Measurements from ENCODE around the gene KLHL5. TPM values are rescaled to one million over a fixed set of nuclear protein-coding genes. Genes with fewer than 3 reads are reported as not detected.
A peak's percentile ranks its signal among the peaks of the same experiment; 100 is the strongest.

Gene KLHL5
- polyA plus RNA-seq, 3 donors = 16.7 to 32.2 (median 23.3) TPM

GRCh38 chr4:39039108-39039507 lies 22.9 kb upstream of the KLHL5 start:
- H3K27ac Mint-ChIP-seq = no peak overlapping the region
- no peaks in the 10 kb centered on the region for H4K20me1 ChIP-seq (ENCODE audit: insufficient read depth, low read length)
- peaks cover 25% of the 10 kb centered on the region for H3K4me1 Mint-ChIP-seq
- no peaks in the 10 kb centered on the region for H3K9me3 Mint-ChIP-seq
- peaks cover 18 to 19% of the 10 kb centered on the region in 2 donors for H3K4me1 ChIP-seq (ENCODE audit: control insufficient read depth in 1 of 2, insufficient read depth in 2 of 2, low read length in 2 of 2)
- no peak overlapping the region for H3K9ac ChIP-seq (ENCODE audit: insufficient read depth, low read length, poor library complexity, severe bottlenecking)
- no peak overlapping the region for H3K4me2 ChIP-seq (replicated peaks; ENCODE audit: extremely low read depth, low read length, poor library complexity, severe bottlenecking)
- intact Hi-C loops (cut with micrococcal nuclease) = no loop called here
- H3K36me3 ChIP-seq (replicated peaks in 1 of 2; ENCODE audit: control insufficient read depth in 1 of 2, insufficient read depth in 2 of 2, low read length in 2 of 2) = no peaks in the 10 kb centered on the region
- H3K4me3 Mint-ChIP-seq = no peak overlapping the region
- DNase-seq = no peak
- no peaks in the 10 kb centered on the region for H3K79me2 ChIP-seq (ENCODE audit: insufficient read depth, low read length)
- H2AFZ ChIP-seq (ENCODE audit: insufficient read depth, low read depth, low read length, poor library complexity, severe bottlenecking) = no peak overlapping the region
- no peak for TF ChIP-seq CTCF (IDR thresholded peaks at IDR 0.05)
- no peak overlapping the region for H3K27ac ChIP-seq (ENCODE audit: low read depth in 1 of 2, low read length in 2 of 2)
- H3K27me3 ChIP-seq (ENCODE audit: control insufficient read depth in 2 of 2, insufficient read depth in 2 of 2, low read length in 2 of 2) = no peaks in the 10 kb centered on the region
- H3K36me3 Mint-ChIP-seq = no peaks in the 10 kb centered on the region
- no peak overlapping the region for H3K4me3 ChIP-seq (replicated peaks in 1 of 3; ENCODE audit: low read depth in 2 of 3, low read length in 3 of 3)
- no peaks in the 10 kb centered on the region for H3K9me3 ChIP-seq (replicated peaks in 1 of 2; ENCODE audit: control insufficient read depth in 1 of 2, insufficient read depth in 1 of 2, low read length in 2 of 2)
- H3K27me3 Mint-ChIP-seq (ENCODE audit: low read depth in 3 of 3) = no peaks in the 10 kb centered on the region
- 92% methylated on average over 2 of the region's 3 CpGs for WGBS (ENCODE audit: insufficient coverage)

- WGBS (ENCODE audit: insufficient coverage) = 85% methylated on average over 1 of the region's 1 CpG
- peaks cover 41% of the 10 kb centered on the region for H3K4me1 Mint-ChIP-seq
- peak in 1 of 3 donors; percentile 9 for DNase-seq
- Histone ChIP-seq H3K4me3 (replicated peaks in 1 of 3; ENCODE audit: low read depth in 2 of 3, low read length in 3 of 3) (no peak overlapping the region), H4K20me1 (ENCODE audit: insufficient read depth, low read length) (peaks cover 10% of the 10 kb centered on the region), H3K27me3 (ENCODE audit: control insufficient read depth in 2 of 2, insufficient read depth in 2 of 2, low read length in 2 of 2) (no peaks in the 10 kb centered on the region), H3K9ac (ENCODE audit: insufficient read depth, low read length, poor library complexity, severe bottlenecking) (no peak overlapping the region), H3K4me2 (replicated peaks; ENCODE audit: extremely low read depth, low read length, poor library complexity, severe bottlenecking) (no peak overlapping the region), H3K27ac (ENCODE audit: low read depth in 1 of 2, low read length in 2 of 2) (no peak overlapping the region), H3K36me3 (replicated peaks in 1 of 2; ENCODE audit: control insufficient read depth in 1 of 2, insufficient read depth in 2 of 2, low read length in 2 of 2) (no peaks in the 10 kb centered on the region), H2AFZ (ENCODE audit: insufficient read depth, low read depth, low read length, poor library complexity, severe bottlenecking) (no peak overlapping the region), H3K79me2 (ENCODE audit: insufficient read depth, low read length) (no peaks in the 10 kb centered on the region), H3K9me3 (replicated peaks in 1 of 2; ENCODE audit: control insufficient read depth in 1 of 2, insufficient read depth in 1 of 2, low read length in 2 of 2) (no peaks in the 10 kb centered on the region), H3K4me1 (ENCODE audit: control insufficient read depth in 1 of 2, insufficient read depth in 2 of 2, low read length in 2 of 2) (peaks cover 33 to 42% of the 10 kb centered on the region in 2 donors)
- no peaks in the 10 kb centered on the region for H3K36me3 Mint-ChIP-seq
- H3K27ac Mint-ChIP-seq = peak overlapping the region in 4 of 7 donors; percentile 16 to 38 (median 28)
- intact Hi-C loops (cut with micrococcal nuclease) = loop anchor here in 1 of 2 donors (10.0 kb wide), 1 partner anchor 58 kb away; no protein-coding TSS in a partner anchor
- H3K27me3 Mint-ChIP-seq (ENCODE audit: low read depth in 3 of 3) = no peaks in the 10 kb centered on the region
- no peaks in the 10 kb centered on the region for H3K9me3 Mint-ChIP-seq
- peak overlapping the region in 1 of 2 donors; percentile 35 for H3K4me3 Mint-ChIP-seq
- TF ChIP-seq CTCF (IDR thresholded peaks at IDR 0.05) = no peak
Measured at GRCh38 chr4:39042366-39042765, 19.7 kb upstream of the KLHL5 start.

Measured in CD14-positive monocyte (primary cell).